H1 (cell line): ENCODE results near the gene SMOC2. TPM values are rescaled to one million over a fixed set of nuclear protein-coding genes. Genes with fewer than 3 reads are reported as not detected.

ENCODE experiments used
- CTCF ChIA-PET: fragments of 300-600 bp; sonication (Branson Sonifier 250); formaldehyde crosslinking; loops from one replicate; lab custom pipeline; 2021; ENCODE audit not compliant: partially characterized antibody; lab: Charles Lee
- POLR2A ChIA-PET: fragments of 300-600 bp; sonication (Branson Sonifier 250); formaldehyde crosslinking; loops from one replicate; lab custom pipeline; 2021; ENCODE audit warnings: inconsistent platforms; ENCODE audit not compliant: partially characterized antibody; lab: Charles Lee
- DNase-seq, 2 experiments: peaks; one replicate each; pipeline versions ENCODE4 v3.0.0 to v3.0.0-alpha.2; 2010 to 2022; ENCODE audit warnings: low spot score in 2 of 2, low read depth in 1 of 2, mixed read lengths in 1 of 2
- FAIRE-seq: peaks from 2 replicates; lab custom pipeline; 2011; peaks lifted over from hg19 to GRCh38; lab: Jason Lieb, UNC
- H2AFZ ChIP-seq: 2 replicates; pipeline ENCODE4 v1.8.1; 2012; ENCODE audit warnings: low read length, inconsistent platforms
- H2AK5ac ChIP-seq: 2 replicates; pipeline ENCODE4 v1.6.1; 2013; ENCODE audit warnings: low read depth, low read length
- H2BK120ac ChIP-seq: replicated peaks from 2 replicates; pipeline ENCODE3; 2013; ENCODE audit warnings: low read depth, low read length, inconsistent platforms
- H2BK12ac ChIP-seq: 2 replicates; pipeline ENCODE4 v1.6.1; 2013; ENCODE audit warnings: low read depth, low read length
- H2BK15ac ChIP-seq: 2 replicates; pipeline ENCODE4 v1.6.1; 2013; ENCODE audit warnings: low read length
- H2BK20ac ChIP-seq: 2 replicates; pipeline ENCODE4 v1.6.1; 2013; ENCODE audit warnings: low read length
- H2BK5ac ChIP-seq: 2 replicates; pipeline ENCODE4 v1.6.1; 2013; ENCODE audit warnings: low read depth, low read length
- H3K14ac ChIP-seq: 2 replicates; pipeline ENCODE4 v1.6.1; 2013; ENCODE audit warnings: inconsistent platforms; ENCODE audit not compliant: insufficient read length
- H3K18ac ChIP-seq: 2 replicates; pipeline ENCODE4 v1.6.1; 2013; ENCODE audit warnings: low read length; ENCODE audit errors: extremely low read depth
- H3K23ac ChIP-seq: 2 replicates; pipeline ENCODE4 v1.6.1; 2013; ENCODE audit warnings: inconsistent platforms; ENCODE audit not compliant: insufficient read length
- H3K23me2 ChIP-seq: 2 replicates; pipeline ENCODE4 v1.6.1; 2013; ENCODE audit warnings: low read depth, low read length
- H3K27ac ChIP-seq: 2 replicates; pipeline ENCODE4 v1.6.1; 2011; ENCODE audit warnings: low read depth, low read length, inconsistent platforms
- H3K27me3 ChIP-seq, 4 experiments: replicated peaks in 1 of 4; 1 replicate in 1 of 4; 2 replicates in 3 of 4; pipeline versions ENCODE4 v1.6.1 to v1.8.1; 2011 to 2013; ENCODE audit warnings: low read length in 3 of 4, mild to moderate bottlenecking in 3 of 4, inconsistent platforms in 2 of 4, mixed read lengths in 2 of 4, moderate library complexity in 1 of 4; ENCODE audit not compliant: control insufficient read depth in 3 of 4, insufficient read depth in 3 of 4; ENCODE audit errors: extremely low read depth in 1 of 4
- H3K36me3 ChIP-seq, 4 experiments: 2 replicates each; pipeline versions ENCODE4 v1.6.1 to v1.8.1; 2011 to 2013; ENCODE audit warnings: mild to moderate bottlenecking in 4 of 4, low read length in 3 of 4, moderate library complexity in 2 of 4, control low read depth in 1 of 4, inconsistent platforms in 1 of 4; ENCODE audit not compliant: insufficient read depth in 4 of 4, control insufficient read depth in 2 of 4
- H3K4ac ChIP-seq: replicated peaks from 2 replicates; pipeline ENCODE3; 2013; ENCODE audit warnings: low read length, low read depth, mixed read lengths, inconsistent platforms; ENCODE audit not compliant: insufficient read length
- H3K4me1 ChIP-seq, 4 experiments: replicated peaks in 1 of 4; 1 replicate in 1 of 4; 2 replicates in 3 of 4; pipeline versions ENCODE4 v1.6.1 to v1.8.1; 2011 to 2013; ENCODE audit warnings: low read length in 3 of 4, inconsistent platforms in 2 of 4, mixed read lengths in 1 of 4; ENCODE audit not compliant: insufficient read depth in 4 of 4, control insufficient read depth in 3 of 4
- H3K4me2 ChIP-seq, 2 experiments: 2 replicates each; pipeline versions ENCODE4 v1.6.1 to v1.8.1; 2011 to 2013; ENCODE audit warnings: low read depth in 2 of 2, low read length in 2 of 2, control low read depth in 1 of 2, inconsistent platforms in 1 of 2, mild to moderate bottlenecking in 1 of 2; ENCODE audit not compliant: insufficient read depth in 1 of 2
- H3K4me3 ChIP-seq, 4 experiments: fragments of 200-600, 300-600 bp in 1 of 4; sonication (generic), shearing (Covaris generic), sonication (Bioruptor Twin) in 1 of 4; 2 replicates each; pipeline versions ENCODE4 v1.5.1 to v1.8.1; 2011 to 2016; ENCODE audit warnings: low read length in 4 of 4, low read depth in 3 of 4, control low read depth in 2 of 4, inconsistent platforms in 2 of 4, mild to moderate bottlenecking in 2 of 4, mixed read lengths in 1 of 4, moderate library complexity in 1 of 4; ENCODE audit not compliant: insufficient read depth in 2 of 4; ENCODE audit errors: extremely low read depth in 1 of 4
- H3K56ac ChIP-seq: replicated peaks from 2 replicates; pipeline ENCODE3; 2013; ENCODE audit warnings: low read depth, mild to moderate bottlenecking, mixed read lengths, low read length, inconsistent platforms; ENCODE audit not compliant: insufficient read length
- H3K79me1 ChIP-seq: 2 replicates; pipeline ENCODE4 v1.6.1; 2013; ENCODE audit warnings: low read depth, low read length, control low read depth
- H3K79me2 ChIP-seq, 2 experiments: 2 replicates each; pipeline versions ENCODE4 v1.6.1 to v1.8.1; 2012 to 2013; ENCODE audit warnings: low read length in 2 of 2, mild to moderate bottlenecking in 2 of 2, inconsistent platforms in 1 of 2; ENCODE audit not compliant: insufficient read depth in 2 of 2, control insufficient read depth in 1 of 2
- H3K9ac ChIP-seq, 4 experiments: replicated peaks in 1 of 4; 1 replicate in 1 of 4; 2 replicates in 3 of 4; pipeline versions ENCODE4 v1.6.1 to v1.8.1; 2011 to 2013; ENCODE audit warnings: low read depth in 3 of 4, low read length in 3 of 4, control low read depth in 2 of 4, mild to moderate bottlenecking in 2 of 4, moderate library complexity in 2 of 4, inconsistent platforms in 1 of 4; ENCODE audit errors: extremely low read depth in 1 of 4
- H3K9me3 ChIP-seq, 2 experiments: 2 replicates each; pipeline versions ENCODE4 v1.6.1 to v1.8.1; 2012 to 2013; ENCODE audit warnings: mild to moderate bottlenecking in 2 of 2, moderate library complexity in 2 of 2, control low read depth in 1 of 2, inconsistent platforms in 1 of 2, low read depth in 1 of 2, low read length in 1 of 2, mixed read lengths in 1 of 2; ENCODE audit not compliant: insufficient read depth in 2 of 2
- H4K20me1 ChIP-seq, 2 experiments: replicated peaks in 1 of 2; 2 replicates each; pipeline versions ENCODE3 to v1.8.1; 2011 to 2013; ENCODE audit warnings: inconsistent platforms in 2 of 2, low read length in 2 of 2, mild to moderate bottlenecking in 1 of 2; ENCODE audit not compliant: insufficient read depth in 2 of 2, control insufficient read depth in 1 of 2
- H4K5ac ChIP-seq: 2 replicates; pipeline ENCODE4 v1.6.1; 2013; ENCODE audit warnings: low read length, low read depth, mixed read lengths, inconsistent platforms; ENCODE audit not compliant: insufficient read length
- H4K8ac ChIP-seq: 2 replicates; pipeline ENCODE4 v1.8.0; 2013; ENCODE audit warnings: mild to moderate bottlenecking, moderate library complexity, low read length, inconsistent platforms; ENCODE audit not compliant: insufficient read depth; ENCODE audit errors: extremely low read depth
- H4K91ac ChIP-seq: replicated peaks from 2 replicates; pipeline ENCODE3; 2013; ENCODE audit warnings: low read length, mixed read lengths, inconsistent platforms; ENCODE audit not compliant: insufficient read length
- ASH2L ChIP-seq: fragments of 200-600, 300-600 bp; sonication (generic); IDR thresholded peaks from one replicate; pipeline ENCODE4 v1.7.1; 2017; ENCODE audit warnings: low read length
- CBX8 ChIP-seq: fragments of 300-800, 300-1000 bp; sonication (generic); IDR thresholded peaks from 2 replicates; pipeline ENCODE4 v1.7.1; 2016; ENCODE audit warnings: low read depth, low read length, borderline replicate concordance
- CREB1 ChIP-seq: IDR thresholded peaks from 2 replicates; pipeline ENCODE4 v1.6.1; 2012; ENCODE audit warnings: inconsistent platforms
- GABPA ChIP-seq: IDR thresholded peaks from 2 replicates; pipeline ENCODE4 v1.6.1; 2011; ENCODE audit warnings: mild to moderate bottlenecking, low read length, moderate library complexity, borderline replicate concordance; ENCODE audit not compliant: insufficient read depth
- HDAC2 ChIP-seq, 2 experiments: fragments of 300-600 bp in 1 of 2; sonication (generic) in 1 of 2; IDR thresholded peaks; 2 replicates each; pipeline ENCODE4 v1.6.1; 2011 to 2012; ENCODE audit warnings: low read depth in 2 of 2, low read length in 2 of 2, mild to moderate bottlenecking in 2 of 2, moderate library complexity in 2 of 2, borderline replicate concordance in 1 of 2, inconsistent platforms in 1 of 2
- HDAC6 ChIP-seq: IDR thresholded peaks from one replicate; pipeline ENCODE4 v1.7.1; 2012; ENCODE audit warnings: low read depth, mild to moderate bottlenecking, inconsistent platforms, low read length, moderate library complexity
- JUN ChIP-seq: IDR thresholded peaks from 2 replicates; pipeline ENCODE4 v1.6.1; 2011; ENCODE audit warnings: low read depth, mild to moderate bottlenecking, improper control_type of control experiment, low read length
- MAX ChIP-seq: IDR thresholded peaks from 2 replicates; pipeline ENCODE4 v1.6.1; 2012; ENCODE audit warnings: inconsistent platforms
- RNF2 ChIP-seq: fragments of 200-900, 300-1000 bp; sonication (generic); IDR thresholded peaks from 2 replicates; pipeline ENCODE4 v1.7.1; 2016; ENCODE audit warnings: borderline replicate concordance, low read depth, mild to moderate bottlenecking, antibody characterized with exemption, low read length; ENCODE audit not compliant: poor library complexity, severe bottlenecking; ENCODE audit errors: missing control alignments
- RXRA ChIP-seq: IDR thresholded peaks from 2 replicates; pipeline ENCODE4 v1.6.1; 2011; ENCODE audit warnings: low read depth, mild to moderate bottlenecking, low read length, moderate library complexity; ENCODE audit not compliant: insufficient read depth
- SIN3A ChIP-seq, 2 experiments: IDR thresholded peaks in 1 of 2; conservative IDR thresholded peaks in 1 of 2; 2 replicates each; pipeline ENCODE4 v1.6.1; 2011 to 2012; ENCODE audit warnings: low read length in 2 of 2, improper control_type of control experiment in 1 of 2, low read depth in 1 of 2, mild to moderate bottlenecking in 1 of 2
- WGBS, 2 experiments: shearing (Covaris generic) in 1 of 2; methylation state at CpG; one replicate each; pipeline versions ENCODE4 v1.1.6 to v1.1.7; 2013 to 2015; ENCODE audit warnings: low lambda C conversion rate in 2 of 2, mixed read lengths in 2 of 2, inconsistent platforms in 1 of 2, low coverage in 1 of 2, missing lambda C conversion rate in 1 of 2; ENCODE audit not compliant: insufficient replicate concordance in 2 of 2, insufficient coverage in 1 of 2, insufficient read length in 1 of 2; ENCODE audit errors: extremely low coverage in 1 of 2, missing lambda C conversion rate in 1 of 2; 5-methylcytosine and 5-hydroxymethylcytosine counted together
- polyA plus RNA-seq, 7 experiments: library from polyadenylated mRNA; depleted of rRNA in 3 of 7; stranded (reverse) in 5 of 7; unstranded in 2 of 7; fragments of >200 nt in 5 of 7; fragments of 200-250 nt in 2 of 7; gene quantifications; 1 replicate in 5 of 7; 2 replicates in 1 of 7; 4 replicates in 1 of 7; pipeline versions ENCODE4 v1.2.1 to v1.2.3, GENCODE V29; 2011 to 2013; ENCODE audit warnings: missing spikeins in 2 of 7, mixed read lengths in 2 of 7
- total RNA-seq: library from RNA; stranded (reverse); fragmentation: NEBNext Ultra II Directional; extraction: Animal tissue kit (Norgen Biotek cat#: 25700); gene quantifications from 2 replicates; pipeline ENCODE4 v1.2.1, GENCODE V29; 2021

Gene SMOC2
- total and polyA plus RNA-seq, 2 of the 8 experiments (the other 6 are each of a cell fraction or from before 2014, with no cell fraction given), result 7.7 to 8.5 TPM

- Histone ChIP-seq H2AFZ (no peak overlapping the region), H3K9ac (no peak overlapping the region), H3K23me2 (no peaks in the 10 kb centered on the region), H3K36me3 (no peaks in the 10 kb centered on the region), H2BK5ac (no peak overlapping the region), H3K18ac (no peak overlapping the region), H3K4me1 (peaks cover 0 to 13% (median 4%) of the 10 kb centered on the region in 4 experiments; a peak in 5 of 7 replicates), H3K56ac (no peak overlapping the region), H2BK20ac (no peak overlapping the region), H3K79me1 (no peaks in the 10 kb centered on the region), H3K9me3 (no peaks in the 10 kb centered on the region), H4K20me1 (no peaks in the 10 kb centered on the region), H4K8ac (no peak overlapping the region), H4K91ac (no peak overlapping the region), H3K4ac (no peak overlapping the region), H3K27me3 (no peaks in the 10 kb centered on the region), H2AK5ac (no peak overlapping the region), H2BK120ac (no peak overlapping the region), H2BK12ac (no peak overlapping the region), H3K23ac (no peak overlapping the region), H3K4me2 (no peak overlapping the region), H3K79me2 (no peaks in the 10 kb centered on the region), H3K14ac (no peak overlapping the region), H4K5ac (no peak overlapping the region), H2BK15ac (no peak overlapping the region), H3K4me3 (no peak overlapping the region), H3K27ac (no peak overlapping the region)
- ChIA-PET CTCF (no interaction called here), POLR2A (no interaction called here)
- DNase-seq (no peak), FAIRE-seq (no peak)
- 92% methylated on average over 14 of the region's 14 CpGs; no CpG with 5 or more reads in 1 of the 2 experiments for WGBS, 2 experiments
- TF ChIP-seq RNF2, result no peak
- no peak for TF ChIP-seq JUN
- no peak for TF ChIP-seq HDAC6
- TF ChIP-seq MAX, result no peak
- no peak for TF ChIP-seq HDAC2 (IDR thresholded peaks at IDR 0.05; ENCODE audit: borderline replicate concordance in 1 of 2, low read depth in 2 of 2, low read length in 2 of 2)
- TF ChIP-seq CREB1, result no peak
- TF ChIP-seq SIN3A (conservative IDR thresholded peaks at IDR 0.05 in 1 of 2, IDR thresholded peaks at IDR 0.05 in 1 of 2; ENCODE audit: low read depth in 1 of 2, low read length in 2 of 2), result no peak
- no peak for TF ChIP-seq GABPA
- no peak for TF ChIP-seq CBX8
- TF ChIP-seq ASH2L, result no peak
- TF ChIP-seq RXRA, result no peak
Observed at GRCh38 chr6:168498161-168498843, 57.3 kb downstream of the SMOC2 start.
